ENCODE results near the gene MAP3K20.

MAP3K20 gene

DNA sequence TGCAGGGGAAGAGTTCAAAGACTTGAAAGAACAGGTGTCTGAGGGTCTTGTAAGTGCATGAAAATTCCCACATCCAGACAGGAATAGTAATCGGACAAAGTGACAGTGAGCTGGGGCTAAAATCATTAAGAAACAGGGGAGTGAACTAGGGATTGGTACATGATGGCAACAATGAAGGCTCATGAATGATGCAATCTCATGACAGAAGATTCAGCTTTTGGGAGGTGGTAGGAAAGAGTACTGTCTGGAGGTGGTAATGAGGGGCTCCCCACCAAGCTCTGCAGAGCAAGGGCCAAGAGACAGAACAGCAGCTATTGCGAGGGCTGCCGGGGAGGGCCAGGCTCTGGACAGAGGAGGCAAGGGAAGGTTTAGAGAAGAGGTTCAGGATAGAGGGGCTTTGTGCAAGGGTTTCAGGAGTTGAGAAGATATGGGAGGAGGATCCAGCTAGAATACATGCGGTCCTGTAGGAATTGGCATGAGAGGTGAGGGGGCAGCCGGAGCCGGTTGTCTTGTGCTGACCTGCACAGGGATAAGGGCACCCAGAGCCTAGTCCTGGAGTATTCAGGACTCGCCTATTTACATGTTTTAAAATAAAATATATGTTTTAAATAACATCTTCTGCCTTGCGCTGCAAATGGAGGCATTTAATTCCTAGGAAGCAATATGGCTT, 31.4 kb downstream of the MAP3K20 start:
- Histone ChIP-seq H3K27me3 (ENCODE audit: insufficient read depth, low read depth, severe bottlenecking) (no peaks in the 10 kb centered on the region), H3K9me3 (ENCODE audit: severe bottlenecking) (no peaks in the 10 kb centered on the region), H3K27ac (no peak overlapping the region), H3K36me3 (no peaks in the 10 kb centered on the region), H3K4me3 (ENCODE audit: low read depth, low read length) (no peak overlapping the region)
- no peak for DNase-seq
- TF ChIP-seq, protein P1, sequence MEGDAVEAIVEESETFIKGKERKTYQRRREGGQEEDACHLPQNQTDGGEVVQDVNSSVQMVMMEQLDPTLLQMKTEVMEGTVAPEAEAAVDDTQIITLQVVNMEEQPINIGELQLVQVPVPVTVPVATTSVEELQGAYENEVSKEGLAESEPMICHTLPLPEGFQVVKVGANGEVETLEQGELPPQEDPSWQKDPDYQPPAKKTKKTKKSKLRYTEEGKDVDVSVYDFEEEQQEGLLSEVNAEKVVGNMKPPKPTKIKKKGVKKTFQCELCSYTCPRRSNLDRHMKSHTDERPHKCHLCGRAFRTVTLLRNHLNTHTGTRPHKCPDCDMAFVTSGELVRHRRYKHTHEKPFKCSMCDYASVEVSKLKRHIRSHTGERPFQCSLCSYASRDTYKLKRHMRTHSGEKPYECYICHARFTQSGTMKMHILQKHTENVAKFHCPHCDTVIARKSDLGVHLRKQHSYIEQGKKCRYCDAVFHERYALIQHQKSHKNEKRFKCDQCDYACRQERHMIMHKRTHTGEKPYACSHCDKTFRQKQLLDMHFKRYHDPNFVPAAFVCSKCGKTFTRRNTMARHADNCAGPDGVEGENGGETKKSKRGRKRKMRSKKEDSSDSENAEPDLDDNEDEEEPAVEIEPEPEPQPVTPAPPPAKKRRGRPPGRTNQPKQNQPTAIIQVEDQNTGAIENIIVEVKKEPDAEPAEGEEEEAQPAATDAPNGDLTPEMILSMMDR (IDR thresholded peaks at IDR 0.05; ENCODE audit: low read depth, low read length) = no peak

DNA sequence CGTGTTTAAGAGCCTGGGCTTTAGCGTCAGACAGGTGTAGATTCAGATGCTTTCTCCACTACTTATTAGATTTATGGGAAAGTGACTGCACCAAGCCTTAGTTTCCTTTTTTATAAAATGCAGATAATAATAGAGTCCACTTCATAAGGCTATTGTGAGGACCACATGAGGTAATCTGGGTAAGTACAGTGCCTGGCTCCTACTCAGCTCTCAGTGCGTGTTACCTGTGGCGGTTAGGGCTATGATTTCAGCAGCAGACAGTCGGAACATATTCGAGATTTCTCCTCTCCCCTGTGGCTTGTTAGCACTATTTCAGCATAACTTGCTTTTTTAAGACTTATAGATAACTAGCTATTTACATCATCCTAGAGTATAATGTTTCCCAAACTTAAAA, 32.0 kb downstream of the MAP3K20 start:
- TF ChIP-seq, protein P1 (IDR thresholded peaks at IDR 0.05; ENCODE audit: low read depth, low read length) = no peak
- Histone ChIP-seq H3K4me3 (ENCODE audit: low read depth, low read length) (no peak overlapping the region), H3K27me3 (ENCODE audit: insufficient read depth, low read depth, severe bottlenecking) (no peaks in the 10 kb centered on the region), H3K36me3 (no peaks in the 10 kb centered on the region), H3K9me3 (ENCODE audit: severe bottlenecking) (no peaks in the 10 kb centered on the region), H3K27ac (no peak overlapping the region)
- DNase-seq = no peak

- no peak overlapping the region for H3K27ac ChIP-seq
Measured at GRCh38 chr2:173109253-173110188, 33.9 kb downstream of the MAP3K20 start.

DNA sequence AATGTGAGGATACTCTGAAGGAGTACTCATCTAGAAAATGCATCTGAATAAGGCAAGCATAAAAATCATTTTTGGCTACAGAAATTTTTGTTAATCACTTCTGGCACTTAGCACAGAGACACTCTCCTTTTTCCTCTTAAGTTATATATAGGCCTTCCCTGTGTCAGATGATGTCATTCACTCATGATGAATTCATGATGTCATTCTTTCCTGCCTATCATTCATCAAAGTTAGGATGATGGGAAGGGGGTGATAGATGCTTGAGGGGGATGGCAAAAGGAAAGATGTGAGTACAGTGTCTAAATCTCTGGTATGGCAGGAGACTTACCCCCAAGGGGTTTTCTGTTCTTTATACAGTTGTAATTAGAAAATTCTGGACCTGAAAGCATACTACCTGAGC, 42.0 kb downstream of the MAP3K20 start:
- Histone ChIP-seq H3K27ac (no peak overlapping the region), H3K27me3 (ENCODE audit: insufficient read depth, low read depth, severe bottlenecking) (no peaks in the 10 kb centered on the region), H3K36me3 (no peaks in the 10 kb centered on the region), H3K4me3 (ENCODE audit: low read depth, low read length) (no peak overlapping the region), H3K9me3 (ENCODE audit: severe bottlenecking) (no peaks in the 10 kb centered on the region)
- TF ChIP-seq, protein P1 (IDR thresholded peaks at IDR 0.05; ENCODE audit: low read depth, low read length) = no peak
- no peak for DNase-seq

More at GRCh38 chr2:173109253-173110188, 33.9 kb downstream of the MAP3K20 start:
- no peak for DNase-seq
- no peaks in the 10 kb centered on the region for H3K9me3 ChIP-seq (ENCODE audit: severe bottlenecking)
- no peaks in the 10 kb centered on the region for H3K27me3 ChIP-seq (ENCODE audit: insufficient read depth, low read depth, severe bottlenecking)
- H3K36me3 ChIP-seq = no peaks in the 10 kb centered on the region
- TF ChIP-seq, protein P1 (IDR thresholded peaks at IDR 0.05; ENCODE audit: low read depth, low read length) = no peak
- no peak overlapping the region for H3K4me3 ChIP-seq (ENCODE audit: low read depth, low read length)

GRCh38 chr2:173118395-173118794, 42.7 kb downstream of the MAP3K20 start:
- Histone ChIP-seq H3K4me3 (ENCODE audit: low read depth, low read length) (no peak overlapping the region), H3K36me3 (no peaks in the 10 kb centered on the region; the same call in 1 of the 2 replicates), H3K9me3 (ENCODE audit: severe bottlenecking) (no peaks in the 10 kb centered on the region), H3K27ac (no peak overlapping the region), H3K27me3 (ENCODE audit: insufficient read depth, low read depth, severe bottlenecking) (no peaks in the 10 kb centered on the region)
- no peak for DNase-seq
- TF ChIP-seq, protein P1 (IDR thresholded peaks at IDR 0.05; ENCODE audit: low read depth, low read length) = no peak

Measured in WERI-Rb-1 (cell line).